NCI-H748 (cell line): Measurements from ENCODE around the gene RPS19.

Experiments used
- DNase-seq: peaks from one replicate; lab custom pipeline; 2025; ENCODE audit not compliant: unreplicated experiment; lab: John Stamatoyannopoulos, UW

RPS19 gene

DNA sequence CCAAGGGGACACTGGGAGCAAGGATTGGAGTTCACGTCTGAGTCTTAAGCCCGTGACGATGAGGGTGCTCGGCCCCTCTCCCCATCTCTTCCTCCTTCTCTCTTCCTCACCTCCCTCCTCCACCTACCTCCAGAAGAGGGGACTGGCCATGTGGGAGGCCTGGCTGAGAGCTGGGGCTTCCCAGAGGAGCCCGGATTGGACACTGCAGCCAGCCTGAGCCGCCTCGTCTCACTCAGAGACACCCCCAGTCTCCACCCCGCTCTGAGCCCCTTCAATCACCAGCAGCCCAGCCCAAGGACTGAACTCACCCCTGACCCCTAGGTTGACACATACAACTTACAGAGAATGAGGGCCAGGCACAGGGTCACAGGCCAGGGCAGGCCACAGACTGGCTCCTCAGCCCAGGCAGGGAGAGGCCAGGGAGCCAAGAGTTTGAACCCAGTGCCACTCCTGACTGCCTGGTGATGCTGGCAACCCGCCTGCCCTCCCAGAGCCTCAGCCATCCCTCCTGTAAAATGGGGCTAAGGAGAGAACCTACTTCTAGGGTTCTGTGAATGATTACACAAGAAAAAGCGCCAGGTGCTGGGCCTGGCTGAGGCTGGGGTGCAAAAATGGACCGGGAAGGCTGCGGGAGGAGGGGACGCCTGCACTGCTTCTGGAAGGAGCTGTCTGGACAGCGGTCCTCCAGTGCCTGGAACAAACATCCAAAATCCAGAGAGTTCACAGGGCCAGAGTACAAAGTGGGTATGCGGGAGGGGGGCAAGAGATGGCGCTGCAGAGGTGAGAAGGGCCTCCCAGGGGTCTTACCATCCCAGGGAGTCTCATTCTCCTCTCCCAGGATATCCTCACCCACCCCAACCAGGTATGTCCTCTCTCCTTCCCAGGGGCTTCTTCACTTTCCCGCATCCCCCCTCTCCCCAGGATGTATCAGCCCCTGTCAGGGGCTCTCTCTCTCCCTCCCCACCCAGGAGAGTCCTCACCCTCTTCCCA, 18.2 kb downstream of the RPS19 start:
- no peak for DNase-seq

DNA sequence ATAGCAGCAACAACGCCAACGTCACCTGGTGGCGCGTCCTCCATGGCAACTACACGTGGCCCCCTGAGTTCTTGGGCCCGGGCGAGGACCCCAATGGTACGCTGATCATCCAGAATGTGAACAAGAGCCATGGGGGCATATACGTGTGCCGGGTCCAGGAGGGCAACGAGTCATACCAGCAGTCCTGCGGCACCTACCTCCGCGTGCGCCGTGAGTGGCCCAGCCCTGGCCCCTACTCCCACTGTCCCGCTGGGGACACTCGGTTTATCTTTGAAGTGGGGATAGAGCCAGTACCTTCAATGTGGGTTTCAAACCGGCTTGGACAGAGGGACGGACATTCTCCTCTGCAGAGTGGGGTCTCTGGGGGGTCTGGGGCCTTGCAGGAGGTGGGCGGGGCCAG, 19.0 kb downstream of the RPS19 start:
- DNase-seq = no peak

DNA sequence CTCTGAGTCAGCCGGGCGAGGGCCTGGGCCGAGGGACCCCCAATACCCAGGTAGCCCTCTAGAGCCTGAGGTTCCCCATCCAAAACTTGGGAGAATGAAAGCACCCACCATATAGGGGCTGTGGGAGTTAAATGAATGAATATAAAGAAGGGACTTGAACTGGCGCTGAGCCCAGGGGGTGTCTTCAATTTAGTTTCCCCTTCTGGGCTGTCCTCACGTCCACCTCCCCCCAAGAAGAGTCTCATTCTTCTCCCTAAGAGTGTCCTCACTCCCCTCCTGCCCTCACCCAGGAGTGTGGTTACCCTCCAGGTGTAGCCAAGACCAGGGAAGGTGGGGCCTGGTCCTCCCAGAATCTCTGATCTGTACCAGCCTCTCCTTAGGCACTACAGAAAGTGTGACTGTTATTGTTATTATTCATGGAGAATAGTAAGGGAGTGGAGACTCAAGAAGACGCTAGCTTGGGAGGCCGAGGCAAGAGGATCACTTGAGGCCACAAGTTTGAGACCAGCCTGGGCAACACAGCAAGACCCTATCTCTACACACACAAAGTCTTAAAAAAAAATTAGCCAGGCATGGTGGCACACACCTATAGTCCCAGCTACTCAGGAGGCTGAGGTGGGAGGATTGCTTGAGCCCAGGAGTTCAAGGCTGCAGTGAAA, 19.7 kb downstream of the RPS19 start:
- no peak for DNase-seq

DNA sequence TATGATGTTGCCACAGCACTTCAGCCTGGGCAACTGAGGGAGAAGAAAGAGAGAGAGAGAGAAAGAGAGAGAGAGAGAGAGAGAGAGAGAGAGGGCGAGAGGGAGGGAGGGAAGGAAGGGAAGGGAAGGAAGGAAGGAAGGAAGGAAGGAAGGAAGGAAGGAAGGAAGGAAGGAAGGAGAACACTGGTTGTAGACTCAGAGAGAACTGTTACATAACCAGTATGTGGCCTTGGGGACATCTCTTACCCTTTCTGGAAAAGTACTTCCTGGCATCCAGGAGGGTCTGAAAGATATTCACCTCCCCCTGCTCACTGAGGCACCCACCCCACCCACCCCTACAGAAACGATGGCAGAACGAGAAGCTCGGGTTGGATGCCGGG, 20.3 kb downstream of the RPS19 start:
- no peak for DNase-seq

DNA sequence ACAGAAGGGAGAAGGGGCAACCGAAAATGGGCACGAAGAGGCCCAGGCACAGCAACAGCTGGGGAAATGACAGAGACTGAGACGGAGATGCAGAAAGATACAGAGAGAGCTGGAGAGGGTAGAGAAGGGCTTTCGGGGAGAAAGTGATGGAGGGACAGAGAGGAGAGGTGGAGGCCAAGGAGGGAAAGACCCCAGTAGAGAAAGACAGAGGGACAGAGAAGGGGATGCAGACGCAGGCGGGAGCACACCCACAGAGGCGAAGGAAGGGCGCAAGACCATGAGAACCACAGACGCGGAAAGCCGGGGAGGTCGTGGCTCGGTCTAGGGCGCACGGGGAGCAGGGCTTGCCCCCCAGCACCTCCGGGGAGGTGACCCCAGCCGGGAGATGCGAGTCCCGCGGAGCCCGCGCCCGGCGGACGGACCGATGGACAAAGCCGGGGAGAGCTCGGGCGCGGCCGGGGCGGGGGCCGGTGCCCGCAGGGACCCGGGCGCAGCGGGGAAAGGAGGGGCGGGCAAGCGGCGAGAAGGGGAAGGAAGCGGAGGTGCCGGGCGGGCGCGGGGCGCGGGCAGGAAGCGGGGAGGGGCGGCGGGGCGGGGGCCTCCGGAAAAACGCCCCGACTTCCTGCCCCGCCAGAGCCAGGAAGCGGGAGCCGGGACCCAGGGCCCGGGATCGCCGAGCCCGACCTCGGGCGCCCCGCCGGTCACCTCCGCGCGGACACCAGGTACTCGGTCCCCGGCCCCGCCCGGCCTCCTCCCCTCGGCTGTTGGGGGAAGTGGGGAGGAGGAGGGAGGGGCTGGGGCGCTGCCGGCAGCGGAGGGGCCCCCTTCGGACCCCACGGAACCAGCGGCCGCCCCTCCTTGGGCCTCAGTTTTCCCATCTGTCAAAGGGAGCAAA, 22.8 kb downstream of the RPS19 start, which contains the start of gene ARHGEF1:
Gene ARHGEF1 (plus strand): TSS at position 617 of the 895 bp plus-strand sequence. CDS start 4,899 bp downstream, outside the sequence.
- DNase-seq = peak; percentile 64

DNA sequence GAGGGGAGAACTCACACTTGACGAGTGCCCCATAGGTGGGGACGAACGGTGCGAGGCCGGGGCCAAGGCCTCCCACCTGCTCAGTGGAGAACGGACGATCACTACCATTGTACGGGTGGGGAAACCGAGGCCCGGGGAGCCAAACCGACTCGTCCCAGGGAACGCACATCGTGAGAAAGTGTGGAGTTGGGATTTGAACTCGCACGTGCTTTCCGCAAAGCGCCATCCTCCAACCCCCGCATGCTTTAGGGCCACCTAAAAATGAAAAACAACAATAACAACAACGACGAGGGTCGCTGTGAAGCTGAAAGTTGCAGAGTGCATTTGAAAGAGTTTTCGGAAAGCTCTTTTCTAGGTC, 23.4 kb downstream of the RPS19 start:
- DNase-seq = no peak

DNA sequence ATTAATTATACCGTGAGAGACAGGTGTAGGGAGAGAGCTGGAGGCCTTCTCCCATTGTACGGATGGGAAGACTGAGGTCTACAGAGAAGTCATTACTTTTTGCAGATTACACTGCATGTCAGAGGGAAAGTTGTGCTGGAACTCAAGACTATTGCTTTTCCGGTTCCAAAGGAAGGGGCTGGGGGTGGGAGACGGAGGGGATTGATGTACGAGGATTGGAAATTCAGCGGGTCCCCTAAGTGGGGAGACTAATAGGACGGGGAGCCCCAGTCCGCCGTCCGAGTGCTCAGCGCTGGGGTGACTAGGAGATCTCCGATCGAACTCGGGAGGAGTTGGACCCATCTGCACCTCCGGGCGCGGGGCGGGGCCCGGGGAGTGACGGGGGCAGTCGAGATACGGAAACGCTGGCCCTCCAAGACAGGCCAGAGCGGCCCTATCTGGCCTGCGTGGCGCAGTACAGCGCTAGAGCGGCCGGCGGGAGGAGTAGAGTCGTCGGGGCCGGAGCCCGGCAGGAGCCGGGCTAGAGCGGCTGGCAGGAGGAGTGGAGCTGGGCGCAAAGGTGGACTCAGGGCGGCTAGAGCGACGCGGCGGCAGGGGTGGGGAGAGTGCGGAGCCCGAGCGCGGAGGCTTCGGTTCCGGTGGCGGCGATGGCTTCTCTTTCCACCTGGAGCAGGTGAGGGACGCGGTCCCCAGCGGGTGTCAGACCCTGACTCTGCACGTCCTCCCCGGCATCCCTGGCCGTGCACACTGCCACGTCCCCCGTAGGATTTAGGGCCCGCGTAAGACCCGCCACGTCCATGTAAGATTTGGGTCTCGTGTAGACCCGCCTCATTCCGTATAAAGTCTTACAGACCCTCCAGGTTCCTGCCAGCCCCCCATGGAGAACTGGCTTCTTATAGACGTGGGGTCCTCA, 24.0 kb downstream of the RPS19 start:
- peak; percentile 100 for DNase-seq

DNA sequence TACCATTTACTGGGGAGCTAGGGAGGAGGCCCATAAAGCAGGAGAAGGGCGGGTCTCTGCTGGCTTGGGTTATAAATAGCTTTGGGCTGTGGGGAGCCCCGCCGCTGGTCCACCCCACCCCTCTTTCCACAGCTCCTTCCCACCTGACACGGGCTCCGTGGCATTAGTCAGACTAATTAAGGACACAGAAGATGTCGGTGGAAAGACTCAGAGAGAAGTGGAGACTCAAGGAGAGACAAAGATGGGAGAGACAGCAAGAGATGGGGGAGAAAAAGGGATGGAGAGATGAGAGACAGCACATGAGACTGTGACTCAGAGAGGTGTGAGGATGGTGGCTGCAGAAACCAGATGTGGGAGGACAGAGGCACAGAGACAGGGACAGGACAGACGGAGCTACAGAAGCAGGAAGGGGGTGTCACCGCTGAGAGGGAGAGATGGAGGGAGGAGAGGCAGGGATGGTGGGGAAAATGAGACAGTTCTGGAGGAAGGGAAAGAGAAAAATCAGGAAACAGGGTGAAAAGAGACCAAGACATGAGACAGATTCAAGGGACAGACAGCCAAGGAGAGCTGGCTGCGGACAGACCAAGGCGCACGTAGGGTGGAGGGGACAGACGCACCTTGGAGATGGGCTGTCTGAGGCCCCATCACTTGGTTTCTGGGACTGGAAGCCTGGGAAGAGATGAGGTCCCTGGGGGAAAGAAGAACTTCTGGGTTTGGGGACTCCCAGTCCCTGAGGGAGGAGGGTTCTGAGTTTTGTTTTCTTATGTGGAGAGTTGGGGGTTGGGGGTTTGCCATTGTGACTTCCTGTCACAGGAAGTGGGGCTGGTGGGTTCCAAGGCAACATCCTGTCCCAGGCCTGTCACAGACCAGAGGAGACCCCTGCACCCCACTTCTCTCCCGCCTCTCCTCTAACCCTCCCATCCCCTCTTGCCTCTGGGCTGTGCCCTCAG, 27.0 kb downstream of the RPS19 start:
- DNase-seq = no peak

DNA sequence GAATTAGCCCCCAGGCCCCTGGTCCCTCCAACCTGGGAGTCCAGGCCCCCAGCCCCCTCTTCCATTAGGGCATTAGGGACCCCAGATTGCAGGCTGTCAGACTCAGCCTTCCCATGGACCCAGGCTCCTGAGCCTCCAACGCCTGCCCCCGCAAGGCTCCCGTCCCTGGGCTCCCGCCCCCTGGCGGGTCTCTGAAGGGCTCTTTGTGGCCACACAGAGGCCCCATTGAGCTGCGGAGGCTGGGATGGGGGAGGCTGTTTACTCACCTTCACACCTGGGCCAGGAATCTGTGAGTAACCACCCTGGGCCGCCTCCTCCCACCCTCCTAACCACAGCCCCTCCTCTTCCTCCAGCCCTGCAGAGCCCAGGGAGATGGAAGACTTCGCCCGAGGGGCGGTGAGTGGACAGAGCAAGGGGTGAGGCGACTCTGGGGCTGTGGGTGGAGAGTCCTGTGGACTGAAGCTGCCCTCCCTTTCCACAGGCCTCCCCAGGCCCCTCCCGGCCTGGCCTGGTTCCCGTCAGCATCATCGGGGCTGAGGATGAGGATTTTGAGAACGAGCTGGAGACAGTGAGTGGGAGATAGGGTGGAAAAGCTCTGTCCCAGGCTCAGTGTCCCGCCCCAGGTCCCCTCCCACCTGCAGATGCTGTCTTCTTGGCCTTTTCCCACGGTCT, 27.8 kb downstream of the RPS19 start:
- DNase-seq = peak; percentile 47

DNA sequence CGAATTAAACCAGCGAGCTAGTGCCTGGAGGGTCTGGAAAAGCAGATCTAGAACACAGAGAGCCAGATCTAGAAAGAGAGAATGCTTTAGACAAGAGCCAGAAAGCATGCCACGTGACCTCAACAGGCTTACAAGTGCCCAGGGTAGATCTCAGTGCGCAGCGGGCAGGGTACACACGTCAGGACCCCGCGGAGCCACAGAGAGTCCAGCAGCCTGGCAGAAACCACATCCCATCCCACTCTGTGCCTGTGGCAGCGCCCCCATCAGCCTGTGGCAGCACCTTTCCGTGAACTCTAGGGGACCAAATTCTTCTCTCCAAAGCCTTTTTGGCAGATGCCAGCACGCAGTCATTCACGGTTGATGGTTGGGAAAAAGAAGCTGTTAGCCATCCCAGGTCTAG, 28.9 kb downstream of the RPS19 start:
- DNase-seq = no peak

DNA sequence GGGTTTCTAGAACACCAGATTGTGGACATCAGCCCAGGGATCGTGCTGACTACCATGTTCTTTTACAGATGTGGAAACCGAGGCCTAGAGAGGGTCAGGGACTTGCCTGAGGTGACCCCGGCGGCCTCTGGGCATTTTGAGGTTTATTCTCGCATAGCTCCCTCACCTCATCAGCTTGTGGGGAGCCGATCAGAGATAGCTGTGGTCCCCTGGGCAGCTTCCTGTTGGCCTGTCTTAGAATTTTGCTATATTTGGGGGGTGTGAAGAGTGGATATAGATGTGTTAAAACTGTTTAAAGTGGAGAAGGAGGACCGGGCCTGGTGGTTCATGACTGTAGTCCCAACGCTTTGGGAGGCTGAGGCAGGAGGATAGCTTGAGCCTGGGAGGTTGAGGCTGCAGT, 29.8 kb downstream of the RPS19 start:
- no peak for DNase-seq

DNA sequence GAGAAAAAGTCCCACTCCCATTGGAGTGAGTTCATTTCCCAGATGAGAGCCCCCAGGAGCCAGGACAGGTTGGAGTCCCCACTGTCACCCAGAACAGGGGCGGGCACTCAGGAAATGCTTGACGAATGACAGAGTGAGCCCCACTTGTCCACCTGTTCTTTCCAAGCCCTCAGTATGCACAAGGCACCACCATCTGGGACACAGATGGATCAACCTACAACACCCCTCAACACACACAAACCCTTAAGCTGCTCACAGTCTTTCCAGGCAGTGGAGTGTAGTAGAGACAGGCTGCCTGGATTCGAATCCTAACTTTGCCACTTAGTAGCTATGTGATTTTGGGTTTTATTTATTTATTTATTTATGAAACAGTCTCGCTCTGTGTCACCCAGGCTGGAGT, 30.9 kb downstream of the RPS19 start:
- no peak for DNase-seq

DNA sequence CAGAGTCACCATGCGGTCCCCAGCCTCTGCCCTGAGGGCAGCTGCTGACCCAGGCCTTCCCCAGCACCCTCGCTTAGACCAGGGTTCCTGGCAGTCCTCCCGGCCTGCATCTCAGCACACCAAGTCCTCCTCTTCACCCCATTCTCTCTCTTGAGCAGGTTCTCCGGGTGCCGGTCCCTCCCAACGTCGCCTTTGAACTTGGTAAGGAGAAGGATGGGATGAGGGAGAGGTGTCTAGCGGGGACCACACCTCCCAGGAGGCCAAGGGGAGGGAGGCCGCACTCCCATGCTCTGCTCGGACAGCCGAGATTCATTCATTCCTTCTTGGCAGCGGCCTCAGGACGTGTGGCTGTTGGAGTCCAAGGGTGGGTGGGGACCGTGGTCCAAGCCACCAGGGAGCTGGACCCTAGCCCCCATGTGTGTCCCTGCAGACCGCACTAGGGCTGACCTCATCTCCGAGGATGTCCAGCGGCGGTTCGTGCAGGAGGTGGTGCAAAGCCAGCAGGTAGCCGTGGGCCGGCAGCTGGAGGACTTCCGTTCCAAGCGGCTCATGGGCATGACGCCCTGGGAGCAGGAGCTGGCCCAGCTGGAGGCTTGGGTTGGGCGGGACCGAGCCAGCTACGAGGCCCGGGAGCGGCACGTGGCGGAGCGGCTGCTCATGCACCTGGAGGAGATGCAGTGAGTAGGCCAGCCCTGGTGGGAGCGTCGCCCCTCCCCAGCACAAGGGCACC, 32.3 kb downstream of the RPS19 start:
- DNase-seq = no peak

DNA sequence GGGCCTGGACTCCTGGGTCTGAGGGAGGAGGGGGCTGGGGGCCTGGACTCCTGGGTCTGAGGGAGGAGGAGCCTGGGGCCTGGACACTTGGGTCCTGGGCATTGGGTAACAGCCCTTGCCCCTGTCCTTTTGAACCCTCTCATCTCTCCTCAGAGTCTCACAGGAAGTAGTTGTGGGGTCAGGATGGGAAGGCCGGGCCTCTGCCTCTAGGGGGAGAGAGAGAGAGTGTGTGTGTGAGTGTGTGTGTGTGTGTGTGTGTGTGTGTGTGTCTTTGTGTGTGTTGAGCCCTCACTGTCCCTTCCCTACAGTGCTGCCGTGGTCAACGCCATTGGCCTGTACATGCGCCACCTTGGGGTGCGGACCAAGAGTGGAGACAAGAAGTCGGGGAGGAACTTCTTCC, 33.8 kb downstream of the RPS19 start:
- DNase-seq = no peak

DNA sequence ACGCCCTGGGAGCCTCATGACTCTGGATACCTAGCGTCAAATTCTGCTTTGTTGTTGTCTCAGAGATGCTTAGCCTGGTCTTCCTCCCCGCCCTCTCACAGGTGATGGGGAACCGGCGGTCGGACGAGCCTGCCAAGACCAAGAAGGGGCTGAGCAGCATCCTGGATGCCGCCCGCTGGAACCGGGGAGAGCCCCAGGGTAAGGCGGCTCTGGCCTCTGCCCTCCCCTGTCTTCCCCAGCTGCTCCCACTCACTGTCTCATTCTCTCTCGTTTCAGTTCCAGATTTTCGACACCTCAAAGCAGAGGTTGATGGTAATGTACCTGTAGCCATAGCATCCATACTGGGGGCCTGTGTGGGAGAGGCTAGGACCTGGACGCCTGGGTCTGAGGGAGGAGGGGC, 34.3 kb downstream of the RPS19 start:
- no peak for DNase-seq

DNA sequence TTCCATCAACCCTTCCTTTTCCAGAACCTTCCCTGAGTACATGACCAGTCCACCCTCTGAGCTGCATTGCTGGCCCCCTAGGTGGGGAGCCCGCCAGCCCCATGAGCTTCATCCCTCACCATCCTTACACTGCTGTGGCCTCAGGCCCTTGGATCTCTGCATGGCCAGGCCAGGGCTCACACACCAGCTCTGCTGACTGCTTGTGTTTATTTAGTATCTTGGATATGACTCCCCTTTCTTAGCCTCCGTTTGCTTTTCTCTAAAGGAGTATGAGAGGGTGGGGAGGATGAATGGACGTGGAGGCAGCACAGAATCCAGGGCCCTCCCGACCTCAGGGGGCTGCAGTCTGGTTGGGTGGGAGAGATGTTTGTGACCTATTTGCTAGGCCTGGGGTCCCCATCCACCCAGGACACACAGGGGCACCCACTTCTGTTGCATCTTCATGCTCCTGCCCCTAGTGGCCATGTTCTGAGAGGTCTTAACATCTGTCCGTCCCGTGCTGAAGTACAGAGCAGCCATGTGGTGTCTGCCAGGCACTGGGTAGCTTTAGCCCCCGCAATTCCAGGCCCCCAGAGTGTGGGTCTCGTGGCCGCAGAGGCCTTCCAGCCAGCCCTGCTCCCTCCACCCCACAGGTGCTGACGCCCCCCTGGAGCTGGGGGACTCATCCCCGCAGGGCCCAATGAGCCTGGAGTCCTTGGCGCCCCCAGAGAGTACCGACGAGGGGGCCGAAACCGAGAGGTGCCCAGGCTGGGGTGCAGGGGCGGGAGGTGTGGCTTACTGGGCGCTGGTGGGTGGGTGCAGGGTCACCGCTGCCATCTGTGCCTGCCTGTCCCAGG, 35.9 kb downstream of the RPS19 start:
- no peak for DNase-seq

DNA sequence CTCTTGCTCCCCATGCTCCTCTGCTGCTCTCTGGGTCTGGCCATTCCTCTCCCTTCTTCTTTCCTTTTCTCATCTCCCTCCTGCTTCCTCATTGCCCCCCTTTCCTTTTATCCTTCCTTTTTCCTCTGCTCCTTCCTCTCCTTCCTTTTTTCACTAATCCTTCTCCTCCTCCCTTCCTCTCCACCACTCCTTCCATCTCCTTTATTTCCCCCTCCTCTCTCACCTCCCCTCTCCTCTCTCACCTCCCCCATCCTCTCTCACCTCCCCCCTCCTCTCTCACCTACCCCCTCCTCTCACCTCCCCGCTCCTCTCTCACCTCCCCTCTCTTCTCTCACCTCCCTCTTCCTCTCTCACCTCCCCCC, 36.5 kb downstream of the RPS19 start:
- no peak for DNase-seq
